Peyer's patch (tissue), 4 donors: ENCODE results near the gene PRSS56.

Source experiments
- CTCF ChIP-seq, 6 experiments: fragments of 450-650 bp in 4 of 6; fragments of 200-600 bp in 2 of 6; sonication (generic) in 1 of 6; IDR thresholded peaks; one replicate each; pipeline ENCODE4 v1.5.1; 2017 to 2019; ENCODE audit warnings: antibody characterized with exemption in 6 of 6, mild to moderate bottlenecking in 3 of 6, moderate library complexity in 1 of 6
- POLR2A ChIP-seq, 2 donors: fragments of 450-650 bp; IDR thresholded peaks; one replicate each; pipeline ENCODE4 v1.5.1; 2017; ENCODE audit warnings: antibody characterized with exemption in 2 of 2, mild to moderate bottlenecking in 2 of 2, moderate library complexity in 2 of 2

GRCh38 chr2:232556426-232556825 lies 36.2 kb downstream of the PRSS56 start:
- TF ChIP-seq CTCF (IDR thresholded peaks at IDR 0.05) (no peak), POLR2A (IDR thresholded peaks at IDR 0.05) (no peak)
